ENCODE data around the gene MTMR12. TPM values are rescaled to one million over a fixed set of nuclear protein-coding genes. Genes with fewer than 3 reads are reported as not detected.

MTMR12 gene
- total and polyA plus RNA-seq, 2 experiments from 2014 or later = 18.3 to 51.6 TPM

DNA sequence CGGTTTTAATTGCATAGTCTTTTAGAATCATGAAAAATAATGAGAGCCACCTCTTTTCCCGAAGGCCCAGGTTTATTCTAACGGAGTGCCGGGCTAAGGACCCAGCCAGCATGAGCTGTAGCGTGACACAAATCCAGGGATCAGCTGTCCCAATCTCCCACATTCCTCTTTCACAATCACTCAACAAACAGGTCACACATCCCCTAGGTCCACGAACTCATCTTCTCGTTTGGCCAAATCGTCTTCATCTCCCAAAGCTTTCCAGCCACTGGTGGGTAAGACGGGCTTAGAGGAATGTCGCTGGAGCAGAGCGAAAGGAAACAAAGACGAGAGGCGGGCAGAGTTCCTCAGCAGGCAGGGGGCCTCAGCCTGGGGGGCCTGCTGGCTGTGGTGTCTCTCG lies 83.2 kb downstream of the MTMR12 start (continued):
- TF ChIP-seq, protein P1, sequence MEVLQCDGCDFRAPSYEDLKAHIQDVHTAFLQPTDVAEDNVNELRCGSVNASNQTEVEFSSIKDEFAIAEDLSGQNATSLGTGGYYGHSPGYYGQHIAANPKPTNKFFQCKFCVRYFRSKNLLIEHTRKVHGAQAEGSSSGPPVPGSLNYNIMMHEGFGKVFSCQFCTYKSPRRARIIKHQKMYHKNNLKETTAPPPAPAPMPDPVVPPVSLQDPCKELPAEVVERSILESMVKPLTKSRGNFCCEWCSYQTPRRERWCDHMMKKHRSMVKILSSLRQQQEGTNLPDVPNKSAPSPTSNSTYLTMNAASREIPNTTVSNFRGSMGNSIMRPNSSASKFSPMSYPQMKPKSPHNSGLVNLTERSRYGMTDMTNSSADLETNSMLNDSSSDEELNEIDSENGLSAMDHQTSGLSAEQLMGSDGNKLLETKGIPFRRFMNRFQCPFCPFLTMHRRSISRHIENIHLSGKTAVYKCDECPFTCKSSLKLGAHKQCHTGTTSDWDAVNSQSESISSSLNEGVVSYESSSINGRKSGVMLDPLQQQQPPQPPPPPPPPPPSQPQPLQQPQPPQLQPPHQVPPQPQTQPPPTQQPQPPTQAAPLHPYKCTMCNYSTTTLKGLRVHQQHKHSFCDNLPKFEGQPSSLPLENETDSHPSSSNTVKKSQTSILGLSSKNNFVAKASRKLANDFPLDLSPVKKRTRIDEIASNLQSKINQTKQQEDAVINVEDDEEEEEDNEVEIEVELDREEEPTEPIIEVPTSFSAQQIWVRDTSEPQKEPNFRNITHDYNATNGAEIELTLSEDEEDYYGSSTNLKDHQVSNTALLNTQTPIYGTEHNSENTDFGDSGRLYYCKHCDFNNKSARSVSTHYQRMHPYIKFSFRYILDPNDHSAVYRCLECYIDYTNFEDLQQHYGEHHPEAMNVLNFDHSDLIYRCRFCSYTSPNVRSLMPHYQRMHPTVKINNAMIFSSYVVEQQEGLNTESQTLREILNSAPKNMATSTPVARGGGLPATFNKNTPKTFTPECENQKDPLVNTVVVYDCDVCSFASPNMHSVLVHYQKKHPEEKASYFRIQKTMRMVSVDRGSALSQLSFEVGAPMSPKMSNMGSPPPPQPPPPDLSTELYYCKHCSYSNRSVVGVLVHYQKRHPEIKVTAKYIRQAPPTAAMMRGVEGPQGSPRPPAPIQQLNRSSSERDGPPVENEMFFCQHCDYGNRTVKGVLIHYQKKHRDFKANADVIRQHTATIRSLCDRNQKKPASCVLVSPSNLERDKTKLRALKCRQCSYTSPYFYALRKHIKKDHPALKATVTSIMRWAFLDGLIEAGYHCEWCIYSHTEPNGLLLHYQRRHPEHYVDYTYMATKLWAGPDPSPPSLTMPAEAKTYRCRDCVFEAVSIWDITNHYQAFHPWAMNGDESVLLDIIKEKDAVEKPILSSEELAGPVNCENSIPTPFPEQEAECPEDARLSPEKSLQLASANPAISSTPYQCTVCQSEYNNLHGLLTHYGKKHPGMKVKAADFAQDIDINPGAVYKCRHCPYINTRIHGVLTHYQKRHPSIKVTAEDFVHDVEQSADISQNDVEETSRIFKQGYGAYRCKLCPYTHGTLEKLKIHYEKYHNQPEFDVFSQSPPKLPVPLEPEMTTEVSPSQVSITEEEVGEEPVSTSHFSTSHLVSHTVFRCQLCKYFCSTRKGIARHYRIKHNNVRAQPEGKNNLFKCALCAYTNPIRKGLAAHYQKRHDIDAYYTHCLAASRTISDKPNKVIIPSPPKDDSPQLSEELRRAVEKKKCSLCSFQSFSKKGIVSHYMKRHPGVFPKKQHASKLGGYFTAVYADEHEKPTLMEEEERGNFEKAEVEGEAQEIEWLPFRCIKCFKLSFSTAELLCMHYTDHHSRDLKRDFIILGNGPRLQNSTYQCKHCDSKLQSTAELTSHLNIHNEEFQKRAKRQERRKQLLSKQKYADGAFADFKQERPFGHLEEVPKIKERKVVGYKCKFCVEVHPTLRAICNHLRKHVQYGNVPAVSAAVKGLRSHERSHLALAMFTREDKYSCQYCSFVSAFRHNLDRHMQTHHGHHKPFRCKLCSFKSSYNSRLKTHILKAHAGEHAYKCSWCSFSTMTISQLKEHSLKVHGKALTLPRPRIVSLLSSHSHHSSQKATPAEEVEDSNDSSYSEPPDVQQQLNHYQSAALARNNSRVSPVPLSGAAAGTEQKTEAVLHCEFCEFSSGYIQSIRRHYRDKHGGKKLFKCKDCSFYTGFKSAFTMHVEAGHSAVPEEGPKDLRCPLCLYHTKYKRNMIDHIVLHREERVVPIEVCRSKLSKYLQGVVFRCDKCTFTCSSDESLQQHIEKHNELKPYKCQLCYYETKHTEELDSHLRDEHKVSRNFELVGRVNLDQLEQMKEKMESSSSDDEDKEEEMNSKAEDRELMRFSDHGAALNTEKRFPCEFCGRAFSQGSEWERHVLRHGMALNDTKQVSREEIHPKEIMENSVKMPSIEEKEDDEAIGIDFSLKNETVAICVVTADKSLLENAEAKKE (CRISPR knock-in tag; IDR thresholded peaks at IDR 0.05) = no peak
- TF ChIP-seq, protein P2, sequence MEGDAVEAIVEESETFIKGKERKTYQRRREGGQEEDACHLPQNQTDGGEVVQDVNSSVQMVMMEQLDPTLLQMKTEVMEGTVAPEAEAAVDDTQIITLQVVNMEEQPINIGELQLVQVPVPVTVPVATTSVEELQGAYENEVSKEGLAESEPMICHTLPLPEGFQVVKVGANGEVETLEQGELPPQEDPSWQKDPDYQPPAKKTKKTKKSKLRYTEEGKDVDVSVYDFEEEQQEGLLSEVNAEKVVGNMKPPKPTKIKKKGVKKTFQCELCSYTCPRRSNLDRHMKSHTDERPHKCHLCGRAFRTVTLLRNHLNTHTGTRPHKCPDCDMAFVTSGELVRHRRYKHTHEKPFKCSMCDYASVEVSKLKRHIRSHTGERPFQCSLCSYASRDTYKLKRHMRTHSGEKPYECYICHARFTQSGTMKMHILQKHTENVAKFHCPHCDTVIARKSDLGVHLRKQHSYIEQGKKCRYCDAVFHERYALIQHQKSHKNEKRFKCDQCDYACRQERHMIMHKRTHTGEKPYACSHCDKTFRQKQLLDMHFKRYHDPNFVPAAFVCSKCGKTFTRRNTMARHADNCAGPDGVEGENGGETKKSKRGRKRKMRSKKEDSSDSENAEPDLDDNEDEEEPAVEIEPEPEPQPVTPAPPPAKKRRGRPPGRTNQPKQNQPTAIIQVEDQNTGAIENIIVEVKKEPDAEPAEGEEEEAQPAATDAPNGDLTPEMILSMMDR (conservative IDR thresholded peaks at IDR 0.05; ENCODE audit: low read depth in 2 of 2) = no peak
- TF ChIP-seq EZH2 (IDR thresholded peaks at IDR 0.05; ENCODE audit: low read depth, unreplicated experiment) (no peak), CREB1 (CRISPR knock-in tag; IDR thresholded peaks at IDR 0.05; ENCODE audit: low read depth) (no peak), STAT1 (IDR thresholded peaks at IDR 0.05; ENCODE audit: unreplicated experiment) (no peak), JUNB (IDR thresholded peaks at IDR 0.05; ENCODE audit: unreplicated experiment) (no peak), ZNF331 (CRISPR knock-in tag; IDR thresholded peaks at IDR 0.05; ENCODE audit: low read depth) (no peak), NANOG (IDR thresholded peaks at IDR 0.05; ENCODE audit: borderline replicate concordance) (no peak)

DNA sequence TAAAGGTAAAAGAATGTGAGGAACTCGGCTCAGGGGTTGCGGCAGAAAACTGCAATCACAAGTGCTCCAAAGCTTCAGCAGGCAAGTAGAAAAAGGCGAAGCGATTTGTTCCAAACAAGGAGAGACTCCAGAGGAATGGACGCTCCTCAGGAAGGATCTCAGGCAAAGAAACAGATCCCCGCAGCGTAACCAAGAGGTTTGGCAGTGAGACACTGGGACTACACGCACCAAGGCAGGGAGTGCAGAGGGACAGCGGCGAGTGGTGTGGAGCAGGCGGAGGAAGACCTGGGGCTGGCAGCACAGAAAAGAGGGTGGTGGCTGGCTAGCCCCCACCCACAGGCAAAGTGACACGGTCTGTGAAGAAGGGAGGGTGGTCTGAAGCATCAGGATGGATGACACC lies 83.9 kb downstream of the MTMR12 start:
- H3K4me3 ChIP-seq = no peak overlapping the region
- peaks cover 15% of the 10 kb centered on the region for H3K4me1 Mint-ChIP-seq
- no peak overlapping the region for H3K27ac Mint-ChIP-seq
- H3K4me1 ChIP-seq (ENCODE audit: insufficient read depth) = peaks cover 4% of the 10 kb centered on the region; the same call in 1 of the 2 replicates
- DNase-seq (ENCODE audit: low spot score) (no peak), ATAC-seq (no peak)
- H3K9me2 ChIP-seq (ENCODE audit: insufficient read depth) = no peaks in the 10 kb centered on the region
- 0 out of 2 replicates have a peak overlapping the region, but pooled peaks have one; percentile 26 for H3K27ac ChIP-seq (ENCODE audit: low read depth)
- peaks cover 6% of the 10 kb centered on the region; the same call in 1 of the 2 replicates for H3F3A ChIP-seq (replicated peaks; ENCODE audit: low read depth)
- H3K79me2 ChIP-seq (replicated peaks; ENCODE audit: insufficient read depth) = no peaks in the 10 kb centered on the region
- peaks cover 48% of the 10 kb centered on the region for H3K36me3 Mint-ChIP-seq (ENCODE audit: low read depth)
- no peaks in the 10 kb centered on the region; the same call in 1 of the 2 replicates for H4K20me1 ChIP-seq (replicated peaks; ENCODE audit: insufficient read depth)
- H3K27me3 Mint-ChIP-seq (ENCODE audit: insufficient read depth, low read depth, poor library complexity) = peaks cover 8% of the 10 kb centered on the region
- no peaks in the 10 kb centered on the region for H3K27me3 ChIP-seq (ENCODE audit: insufficient read depth)
- peaks cover 7% of the 10 kb centered on the region for H3K36me3 ChIP-seq (ENCODE audit: insufficient read depth)
- no peaks in the 10 kb centered on the region for H3K9me3 Mint-ChIP-seq
- H3K4me3 Mint-ChIP-seq = no peak overlapping the region
- H3K4me2 ChIP-seq = no peak overlapping the region
- no peak overlapping the region for H2AFZ ChIP-seq
- TF ChIP-seq EZH2phosphoT487 (IDR thresholded peaks at IDR 0.05; ENCODE audit: unreplicated experiment) = no peak

Data from GM23338 (cell line).